Measurements from ENCODE around the gene DIRAS2.

DIRAS2 gene

GRCh38 chr9:90598191-90598590 is 44.4 kb downstream of the DIRAS2 start:
- peaks cover 4 to 6% of the 10 kb centered on the region in 2 experiments for H3K4me1 ChIP-seq (ENCODE audit: control insufficient read depth in 1 of 2, insufficient read depth in 1 of 2, low read depth in 1 of 2, low read length in 1 of 2)
- no peak overlapping the region for H3K27ac ChIP-seq
- H3K27me3 ChIP-seq = peaks cover 42% of the 10 kb centered on the region
- no peaks in the 10 kb centered on the region for H3K36me3 ChIP-seq
- no peaks in the 10 kb centered on the region for H3K9me3 ChIP-seq
- TF ChIP-seq, protein P1, sequence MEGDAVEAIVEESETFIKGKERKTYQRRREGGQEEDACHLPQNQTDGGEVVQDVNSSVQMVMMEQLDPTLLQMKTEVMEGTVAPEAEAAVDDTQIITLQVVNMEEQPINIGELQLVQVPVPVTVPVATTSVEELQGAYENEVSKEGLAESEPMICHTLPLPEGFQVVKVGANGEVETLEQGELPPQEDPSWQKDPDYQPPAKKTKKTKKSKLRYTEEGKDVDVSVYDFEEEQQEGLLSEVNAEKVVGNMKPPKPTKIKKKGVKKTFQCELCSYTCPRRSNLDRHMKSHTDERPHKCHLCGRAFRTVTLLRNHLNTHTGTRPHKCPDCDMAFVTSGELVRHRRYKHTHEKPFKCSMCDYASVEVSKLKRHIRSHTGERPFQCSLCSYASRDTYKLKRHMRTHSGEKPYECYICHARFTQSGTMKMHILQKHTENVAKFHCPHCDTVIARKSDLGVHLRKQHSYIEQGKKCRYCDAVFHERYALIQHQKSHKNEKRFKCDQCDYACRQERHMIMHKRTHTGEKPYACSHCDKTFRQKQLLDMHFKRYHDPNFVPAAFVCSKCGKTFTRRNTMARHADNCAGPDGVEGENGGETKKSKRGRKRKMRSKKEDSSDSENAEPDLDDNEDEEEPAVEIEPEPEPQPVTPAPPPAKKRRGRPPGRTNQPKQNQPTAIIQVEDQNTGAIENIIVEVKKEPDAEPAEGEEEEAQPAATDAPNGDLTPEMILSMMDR (IDR thresholded peaks at IDR 0.05) = no peak
- H3K4me3 ChIP-seq (ENCODE audit: low read depth in 1 of 2, low read length in 1 of 2) = no peak overlapping the region

DNA sequence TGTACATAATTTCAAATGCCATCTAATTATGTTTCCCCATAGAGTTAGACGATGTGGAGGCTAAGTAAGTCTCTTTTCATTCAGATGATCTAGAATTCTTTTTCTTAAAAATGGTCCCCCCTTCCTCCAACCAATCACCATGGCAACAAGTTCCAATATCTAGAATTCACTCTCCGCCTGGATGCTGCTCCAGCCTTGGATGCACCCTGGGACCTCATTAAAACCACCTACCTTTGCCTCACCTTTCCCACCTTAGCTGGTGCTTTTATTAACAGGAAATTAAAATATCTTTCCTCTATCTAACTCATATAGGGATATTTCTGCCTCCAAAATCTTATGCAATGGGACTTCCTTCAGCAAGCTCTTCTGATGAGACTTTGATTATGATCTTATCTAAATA is 49.0 kb downstream of the DIRAS2 start:
- peaks cover 4 to 6% of the 10 kb centered on the region in 2 experiments for H3K4me1 ChIP-seq (ENCODE audit: control insufficient read depth in 1 of 2, insufficient read depth in 1 of 2, low read depth in 1 of 2, low read length in 1 of 2)
- H3K9me3 ChIP-seq = no peaks in the 10 kb centered on the region
- H3K4me3 ChIP-seq (ENCODE audit: low read depth in 1 of 2, low read length in 1 of 2) = no peak overlapping the region
- H3K36me3 ChIP-seq = no peaks in the 10 kb centered on the region
- TF ChIP-seq, protein P1 (IDR thresholded peaks at IDR 0.05) = no peak
- peaks cover 31% of the 10 kb centered on the region for H3K27me3 ChIP-seq
- no peak overlapping the region for H3K27ac ChIP-seq

DNA sequence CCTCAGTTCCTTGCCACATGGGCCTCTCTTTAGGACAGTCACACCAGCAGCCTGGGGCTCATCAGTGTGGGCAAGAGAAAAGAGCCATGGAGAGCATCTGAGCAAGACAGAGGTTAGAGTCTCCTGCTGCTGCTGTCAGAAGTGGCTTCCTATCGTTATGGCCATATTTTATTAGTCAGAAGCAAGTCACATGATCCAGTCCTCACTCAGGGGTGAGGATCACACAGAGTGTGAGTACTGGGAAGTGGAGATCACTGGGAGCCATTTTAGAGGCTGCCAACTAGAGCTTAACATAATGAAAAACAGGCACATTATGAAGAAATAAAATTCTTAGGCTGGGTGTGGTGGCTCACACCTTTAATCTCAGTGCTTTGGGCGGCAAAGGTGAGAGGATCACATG is 62.0 kb downstream of the DIRAS2 start:
- H3K27ac ChIP-seq = no peak overlapping the region
- no peak overlapping the region for H3K4me3 ChIP-seq (ENCODE audit: low read depth in 1 of 2, low read length in 1 of 2)
- H3K4me1 ChIP-seq (ENCODE audit: control insufficient read depth in 1 of 2, insufficient read depth in 1 of 2, low read depth in 1 of 2, low read length in 1 of 2) = no peaks in the 10 kb centered on the region
- TF ChIP-seq, protein P1 (IDR thresholded peaks at IDR 0.05) = no peak
- H3K27me3 ChIP-seq = no peaks in the 10 kb centered on the region
- H3K9me3 ChIP-seq = no peaks in the 10 kb centered on the region
- H3K36me3 ChIP-seq = no peaks in the 10 kb centered on the region

DNA sequence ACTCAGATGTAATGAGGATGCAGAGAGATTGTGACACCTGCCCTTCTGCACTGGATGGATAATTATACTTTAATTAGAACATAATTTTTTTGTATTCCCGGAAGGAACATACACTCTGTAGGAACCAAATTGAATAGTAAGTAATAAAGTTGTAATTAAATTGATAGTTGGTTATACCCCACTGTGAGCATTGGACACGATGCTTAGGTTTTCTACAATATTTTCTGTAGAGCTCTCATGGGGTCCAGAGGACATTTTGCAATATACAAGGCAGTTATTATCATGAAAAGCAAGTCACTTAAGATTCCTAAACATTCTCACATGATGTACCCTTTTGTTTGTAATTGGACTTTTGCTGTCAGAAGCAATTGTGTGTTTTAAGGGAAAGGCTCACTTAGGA is 63.4 kb downstream of the DIRAS2 start:
- TF ChIP-seq, protein P1 (IDR thresholded peaks at IDR 0.05) = no peak

DNA sequence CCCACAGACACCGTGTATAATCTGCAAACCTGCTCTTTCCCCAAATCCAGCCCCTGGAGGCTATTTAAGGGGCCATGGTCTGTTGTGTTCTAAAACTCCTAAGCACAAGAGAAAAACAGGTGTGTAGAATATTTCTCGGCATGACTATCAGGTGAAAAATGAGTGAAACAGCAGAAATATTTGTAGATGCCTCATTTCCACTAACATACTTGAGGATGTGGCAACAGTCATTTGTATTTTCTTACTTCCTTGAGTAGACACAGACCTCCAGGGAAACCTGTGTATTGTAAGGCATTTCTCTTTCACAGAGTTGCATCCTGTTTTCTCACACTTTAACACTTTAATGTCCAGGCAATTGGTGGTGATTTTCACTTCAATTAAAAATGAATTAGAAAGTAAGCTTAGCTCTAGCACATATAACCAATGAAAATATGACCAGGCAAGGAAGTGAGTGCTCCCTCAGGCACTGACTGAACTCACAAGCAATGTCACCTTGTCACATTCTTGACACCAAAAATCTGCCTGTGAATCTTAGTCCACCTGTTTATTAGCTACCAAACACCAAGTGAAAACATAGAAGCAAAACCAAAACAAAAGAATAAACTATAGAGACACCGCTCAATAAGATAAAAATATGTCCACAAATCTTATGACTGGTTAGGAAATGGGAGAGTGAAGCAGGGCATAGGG is 64.4 kb downstream of the DIRAS2 start:
- no peaks in the 10 kb centered on the region for H3K9me3 ChIP-seq
- TF ChIP-seq, protein P1 (IDR thresholded peaks at IDR 0.05) = no peak
- H3K4me3 ChIP-seq (ENCODE audit: low read depth in 1 of 2, low read length in 1 of 2) = no peak overlapping the region
- no peaks in the 10 kb centered on the region for H3K36me3 ChIP-seq
- no peak overlapping the region for H3K27ac ChIP-seq
- H3K4me1 ChIP-seq (ENCODE audit: control insufficient read depth in 1 of 2, insufficient read depth in 1 of 2, low read depth in 1 of 2, low read length in 1 of 2) = no peaks in the 10 kb centered on the region
- no peaks in the 10 kb centered on the region for H3K27me3 ChIP-seq

More for the DNA sequence above, 63.4 kb downstream of the DIRAS2 start:
- no peaks in the 10 kb centered on the region for H3K4me1 ChIP-seq (ENCODE audit: control insufficient read depth in 1 of 2, insufficient read depth in 1 of 2, low read depth in 1 of 2, low read length in 1 of 2)
- no peaks in the 10 kb centered on the region for H3K9me3 ChIP-seq
- no peak overlapping the region for H3K27ac ChIP-seq
- no peak overlapping the region for H3K4me3 ChIP-seq (ENCODE audit: low read depth in 1 of 2, low read length in 1 of 2)
- no peaks in the 10 kb centered on the region for H3K27me3 ChIP-seq
- no peaks in the 10 kb centered on the region for H3K36me3 ChIP-seq
